ENCODE data around the gene HES6.

- TF ChIP-seq EP300 (IDR thresholded peaks at IDR 0.05) (no peak), POLR2AphosphoS5 (IDR thresholded peaks at IDR 0.05) (no peak), POLR2A (IDR thresholded peaks at IDR 0.05) (no peak)
- TF ChIP-seq, protein P1, sequence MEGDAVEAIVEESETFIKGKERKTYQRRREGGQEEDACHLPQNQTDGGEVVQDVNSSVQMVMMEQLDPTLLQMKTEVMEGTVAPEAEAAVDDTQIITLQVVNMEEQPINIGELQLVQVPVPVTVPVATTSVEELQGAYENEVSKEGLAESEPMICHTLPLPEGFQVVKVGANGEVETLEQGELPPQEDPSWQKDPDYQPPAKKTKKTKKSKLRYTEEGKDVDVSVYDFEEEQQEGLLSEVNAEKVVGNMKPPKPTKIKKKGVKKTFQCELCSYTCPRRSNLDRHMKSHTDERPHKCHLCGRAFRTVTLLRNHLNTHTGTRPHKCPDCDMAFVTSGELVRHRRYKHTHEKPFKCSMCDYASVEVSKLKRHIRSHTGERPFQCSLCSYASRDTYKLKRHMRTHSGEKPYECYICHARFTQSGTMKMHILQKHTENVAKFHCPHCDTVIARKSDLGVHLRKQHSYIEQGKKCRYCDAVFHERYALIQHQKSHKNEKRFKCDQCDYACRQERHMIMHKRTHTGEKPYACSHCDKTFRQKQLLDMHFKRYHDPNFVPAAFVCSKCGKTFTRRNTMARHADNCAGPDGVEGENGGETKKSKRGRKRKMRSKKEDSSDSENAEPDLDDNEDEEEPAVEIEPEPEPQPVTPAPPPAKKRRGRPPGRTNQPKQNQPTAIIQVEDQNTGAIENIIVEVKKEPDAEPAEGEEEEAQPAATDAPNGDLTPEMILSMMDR (IDR thresholded peaks at IDR 0.05), result no peak
Observed at GRCh38 chr2:238231809-238232208, 8.0 kb downstream of the HES6 start.

Data from upper lobe of left lung (tissue), 4 donors.